ENCODE data around the gene WWOX.
A peak's percentile ranks its signal among the peaks of the same experiment; 100 is the strongest.

WWOX gene

GRCh38 chr16:78606545-78606944 lies 507.1 kb downstream of the WWOX start:
- peak; percentile 15 for DNase-seq (ENCODE audit: low read depth, low spot score)

- DNase-seq (ENCODE audit: low read depth, low spot score), result no peak
Measured at GRCh38 chr16:78607022-78607421, 507.6 kb downstream of the WWOX start.

- peak; percentile 44 for DNase-seq (ENCODE audit: low read depth, low spot score)
Measured at GRCh38 chr16:78607465-78607864, 508.0 kb downstream of the WWOX start.

- no peak for DNase-seq (ENCODE audit: low read depth, low spot score)
Measured at GRCh38 chr16:78608305-78608776, 508.9 kb downstream of the WWOX start.

GRCh38 chr16:78609402-78610274 lies 510.2 kb downstream of the WWOX start:
- no peak for DNase-seq (ENCODE audit: low read depth, low spot score)

GRCh38 chr16:78611318-78611717 lies 511.9 kb downstream of the WWOX start:
- no peak for DNase-seq (ENCODE audit: low read depth, low spot score)

GRCh38 chr16:78619811-78620210 lies 520.4 kb downstream of the WWOX start:
- DNase-seq (ENCODE audit: low read depth, low spot score), result no peak

GRCh38 chr16:78620291-78620690 lies 520.8 kb downstream of the WWOX start:
- no peak for DNase-seq (ENCODE audit: low read depth, low spot score)

- no peak for DNase-seq (ENCODE audit: low read depth, low spot score)
Measured at GRCh38 chr16:78623796-78624195, 524.3 kb downstream of the WWOX start.

- DNase-seq (ENCODE audit: low read depth, low spot score), result no peak
Measured at GRCh38 chr16:78624366-78624765, 524.9 kb downstream of the WWOX start.

- peak; percentile 78 for DNase-seq (ENCODE audit: low read depth, low spot score)
Measured at GRCh38 chr16:78628461-78629045, 529.1 kb downstream of the WWOX start.

GRCh38 chr16:78629173-78629572 lies 529.7 kb downstream of the WWOX start:
- peak; percentile 35 for DNase-seq (ENCODE audit: low read depth, low spot score)

- DNase-seq (ENCODE audit: low read depth, low spot score), result no peak
Measured at GRCh38 chr16:78630102-78630501, 530.6 kb downstream of the WWOX start.

GRCh38 chr16:78633551-78633950 lies 534.1 kb downstream of the WWOX start:
- DNase-seq (ENCODE audit: low read depth, low spot score), result peak; percentile 55

GRCh38 chr16:78635807-78636206 lies 536.4 kb downstream of the WWOX start:
- no peak for DNase-seq (ENCODE audit: low read depth, low spot score)

- no peak for DNase-seq (ENCODE audit: low read depth, low spot score)
Measured at GRCh38 chr16:78638371-78638770, 538.9 kb downstream of the WWOX start.

- DNase-seq (ENCODE audit: low read depth, low spot score), result no peak
Measured at GRCh38 chr16:78639775-78640174, 540.3 kb downstream of the WWOX start.

GRCh38 chr16:78640886-78641285 lies 541.4 kb downstream of the WWOX start:
- no peak for DNase-seq (ENCODE audit: low read depth, low spot score)

- no peak for DNase-seq (ENCODE audit: low read depth, low spot score)
Measured at GRCh38 chr16:78641433-78641832, 542.0 kb downstream of the WWOX start.

GRCh38 chr16:78642621-78643285 lies 543.3 kb downstream of the WWOX start:
- DNase-seq (ENCODE audit: low read depth, low spot score), result no peak

GRCh38 chr16:78645657-78646056 lies 546.2 kb downstream of the WWOX start:
- DNase-seq (ENCODE audit: low read depth, low spot score), result no peak

GRCh38 chr16:78647019-78647418 lies 547.6 kb downstream of the WWOX start:
- DNase-seq (ENCODE audit: low read depth, low spot score), result no peak

GRCh38 chr16:78647491-78647890 lies 548.0 kb downstream of the WWOX start:
- no peak for DNase-seq (ENCODE audit: low read depth, low spot score)
